Panc1 (cell line): ENCODE data around the gene MS4A6A. TPM values are rescaled to one million over a fixed set of nuclear protein-coding genes. Genes with fewer than 3 reads are reported as not detected.
"Not testable (repeated sequence)": the region's sequence is repeated elsewhere in the genome, so short reads cannot be mapped to it uniquely, and the experiment has no call there.

Experiments
- ATAC-seq: fragments of 200-7000 bp; cut with Tn5 transposase; 2 replicates; pipeline ENCODE4 v1.9.1; 2020; ENCODE audit warnings: mild to moderate bottlenecking, moderate library complexity
- BruUV-seq: library from RNA; stranded (reverse); fragments of 400-500 nt; replicated peaks from 2 replicates; lab custom pipeline; 2021; lab: Mats Ljungman, UMichigan
- CTCF ChIA-PET: fragments of 300-600 bp; sonication (Branson Sonifier 250); formaldehyde crosslinking; loops from one replicate; lab custom pipeline; 2022; ENCODE audit warnings: antibody characterized with exemption; lab: Charles Lee
- POLR2A ChIA-PET: fragments of 300-600 bp; sonication (Branson Sonifier 250); formaldehyde crosslinking; loops from one replicate; lab custom pipeline; 2022; ENCODE audit warnings: antibody characterized with exemption; lab: Charles Lee
- DNase-seq: peaks from one replicate; pipeline ENCODE4 v3.0.0-alpha.2; 2010; ENCODE audit warnings: low read depth, low spot score
- H3K27ac ChIP-seq: 2 replicates; pipeline ENCODE4 v1.5.1; 2011; ENCODE audit warnings: mild to moderate bottlenecking, low read length, inconsistent platforms
- H3K27me3 ChIP-seq: fragments of 200-500 bp; sonication (Bioruptor generic); 2 replicates; pipeline ENCODE4 v1.6.0; 2014; ENCODE audit warnings: low read length, inconsistent platforms; ENCODE audit not compliant: control insufficient read depth, insufficient read depth
- H3K36me3 ChIP-seq: fragments of 200-500 bp; sonication (Bioruptor generic); 2 replicates; pipeline ENCODE4 v1.5.1; 2014; ENCODE audit warnings: inconsistent platforms, mild to moderate bottlenecking, low read length, moderate library complexity; ENCODE audit not compliant: control insufficient read depth, insufficient read depth
- H3K4me1 ChIP-seq: 2 replicates; pipeline ENCODE4 v1.5.1; 2011; ENCODE audit warnings: inconsistent platforms, mild to moderate bottlenecking, low read length, moderate library complexity; ENCODE audit not compliant: control insufficient read depth, insufficient read depth
- H3K4me3 ChIP-seq, 2 experiments: 2 replicates each; pipeline ENCODE4 v1.5.1; 2011 to 2012; ENCODE audit warnings: low read depth in 2 of 2, low read length in 2 of 2, mild to moderate bottlenecking in 2 of 2, inconsistent platforms in 1 of 2, moderate library complexity in 1 of 2
- H3K9me3 ChIP-seq: fragments of 200-500 bp; sonication (Bioruptor generic); 2 replicates; pipeline ENCODE4 v1.5.1; 2014; ENCODE audit warnings: low read depth, mild to moderate bottlenecking, inconsistent platforms, low read length, moderate library complexity; ENCODE audit not compliant: control insufficient read depth, insufficient read depth
- POLR2AphosphoS5 ChIP-seq: IDR thresholded peaks from 2 replicates; pipeline ENCODE4 v1.6.1; 2012; ENCODE audit warnings: mild to moderate bottlenecking, low read depth, low read length, moderate library complexity
- SIN3A ChIP-seq: IDR thresholded peaks from 2 replicates; pipeline ENCODE4 v1.6.1; 2012; ENCODE audit warnings: low read depth, mild to moderate bottlenecking, low read length, moderate library complexity, borderline replicate concordance; ENCODE audit not compliant: insufficient read depth
- TCF7L2 ChIP-seq: IDR thresholded peaks from 2 replicates; pipeline ENCODE4 v1.6.1; 2011; ENCODE audit warnings: mild to moderate bottlenecking, low read depth, low read length, inconsistent platforms
- in situ Hi-C: cut with HindIII; loops from 2 replicates; pipeline ENCODE4 v1.10.0; 2016; ENCODE audit warnings: low sequenced_read_pairs, low pct_unique_long_range_greater_than_20kb
- intact Hi-C: fragments of 100-400 bp; cut with micrococcal nuclease; formaldehyde crosslinking; loops from one replicate; pipeline ENCODE4 v1.10.0; 2022; ENCODE audit not compliant: unreplicated experiment
- total RNA-seq: library from RNA; stranded (reverse); gene quantifications from one replicate; pipeline ENCODE4 v1.2.1, GENCODE V29; 2021; ENCODE audit not compliant: unreplicated experiment
- TF ChIP-seq, protein P1 (sequence below): fragments of 450-650 bp; IDR thresholded peaks from 2 replicates; pipeline ENCODE4 v1.5.1; 2017; ENCODE audit warnings: mild to moderate bottlenecking
- TF ChIP-seq, protein P2 (sequence below), 2 experiments: IDR thresholded peaks; 2 replicates each; pipeline ENCODE4 v1.6.1; 2011 to 2012; ENCODE audit warnings: low read depth in 2 of 2, control low read depth in 1 of 2, low read length in 1 of 2, mild to moderate bottlenecking in 1 of 2, moderate library complexity in 1 of 2; ENCODE audit not compliant: insufficient read depth in 1 of 2

The MS4A6A gene
- total RNA-seq, 1 experiment from 2014 or later = not detected

DNA sequence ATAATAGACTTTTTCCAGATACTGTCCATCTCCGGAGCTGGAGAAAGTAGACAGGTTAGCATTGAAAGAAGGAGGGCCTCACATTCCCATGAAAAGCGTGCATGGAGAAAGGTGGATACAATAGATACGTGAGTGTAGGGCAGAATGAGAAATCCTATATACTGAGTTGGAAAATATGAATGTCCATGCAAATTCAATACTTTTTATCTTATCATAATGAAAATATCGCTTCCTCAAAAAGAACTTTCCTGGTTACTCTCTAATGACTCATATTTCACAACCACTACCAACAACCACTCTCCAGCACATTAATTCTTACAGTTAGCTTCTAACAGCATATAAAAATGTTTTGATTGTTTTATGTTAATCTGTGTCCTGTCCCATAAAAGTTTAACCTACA is 22.0 kb upstream of the MS4A6A start:
- CTCF ChIA-PET = interaction anchor here (0.6 kb wide), 1 partner anchor 457 kb away, joined by 7 read pairs; no protein-coding TSS in a partner anchor
- H3K9me3 ChIP-seq = no peaks in the 10 kb centered on the region
- TF ChIP-seq POLR2AphosphoS5 (no peak), SIN3A (no peak)
- TF ChIP-seq, protein P1, sequence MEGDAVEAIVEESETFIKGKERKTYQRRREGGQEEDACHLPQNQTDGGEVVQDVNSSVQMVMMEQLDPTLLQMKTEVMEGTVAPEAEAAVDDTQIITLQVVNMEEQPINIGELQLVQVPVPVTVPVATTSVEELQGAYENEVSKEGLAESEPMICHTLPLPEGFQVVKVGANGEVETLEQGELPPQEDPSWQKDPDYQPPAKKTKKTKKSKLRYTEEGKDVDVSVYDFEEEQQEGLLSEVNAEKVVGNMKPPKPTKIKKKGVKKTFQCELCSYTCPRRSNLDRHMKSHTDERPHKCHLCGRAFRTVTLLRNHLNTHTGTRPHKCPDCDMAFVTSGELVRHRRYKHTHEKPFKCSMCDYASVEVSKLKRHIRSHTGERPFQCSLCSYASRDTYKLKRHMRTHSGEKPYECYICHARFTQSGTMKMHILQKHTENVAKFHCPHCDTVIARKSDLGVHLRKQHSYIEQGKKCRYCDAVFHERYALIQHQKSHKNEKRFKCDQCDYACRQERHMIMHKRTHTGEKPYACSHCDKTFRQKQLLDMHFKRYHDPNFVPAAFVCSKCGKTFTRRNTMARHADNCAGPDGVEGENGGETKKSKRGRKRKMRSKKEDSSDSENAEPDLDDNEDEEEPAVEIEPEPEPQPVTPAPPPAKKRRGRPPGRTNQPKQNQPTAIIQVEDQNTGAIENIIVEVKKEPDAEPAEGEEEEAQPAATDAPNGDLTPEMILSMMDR = no peak
- H3K36me3 ChIP-seq = no peaks in the 10 kb centered on the region
- POLR2A ChIA-PET = no interaction called here
- H3K27me3 ChIP-seq = no peaks in the 10 kb centered on the region
- DNase-seq (no peak), ATAC-seq (no peak)
- H3K27ac ChIP-seq = no peak overlapping the region
- H3K4me3 ChIP-seq = no peak overlapping the region
- in situ Hi-C loops (no loop called here), intact Hi-C loops (no loop called here)
- H3K4me1 ChIP-seq = no peaks in the 10 kb centered on the region
- no TSS peak for BruUV-seq

DNA sequence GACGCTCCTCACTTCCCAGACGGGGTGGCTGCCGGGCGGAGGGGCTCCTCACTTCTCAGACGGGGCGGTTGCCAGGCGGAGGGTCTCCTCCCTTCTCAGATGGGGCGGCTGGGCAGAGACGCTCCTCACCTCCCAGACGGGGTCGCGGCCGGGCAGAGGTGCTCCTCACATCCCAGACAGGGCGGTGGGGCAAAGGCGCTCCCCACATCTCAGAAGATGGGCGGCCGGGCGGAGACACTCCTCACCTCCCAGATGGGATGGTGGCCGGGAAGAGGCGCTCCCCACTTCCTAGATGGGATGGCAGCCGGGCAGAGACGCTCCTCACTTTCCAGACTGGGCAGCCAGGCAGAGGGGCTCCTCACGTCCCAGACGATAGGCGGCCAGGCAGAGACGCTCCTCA is 18.5 kb upstream of the MS4A6A start:
- DNase-seq, BruUV-seq, H3K4me3 ChIP-seq, POLR2A ChIA-PET, ATAC-seq, H3K27me3 ChIP-seq, H3K36me3 ChIP-seq, H3K9me3 ChIP-seq, H3K27ac ChIP-seq, in situ Hi-C loops, intact Hi-C loops, CTCF ChIA-PET, H3K4me1 ChIP-seq: not testable (repeated sequence)

DNA sequence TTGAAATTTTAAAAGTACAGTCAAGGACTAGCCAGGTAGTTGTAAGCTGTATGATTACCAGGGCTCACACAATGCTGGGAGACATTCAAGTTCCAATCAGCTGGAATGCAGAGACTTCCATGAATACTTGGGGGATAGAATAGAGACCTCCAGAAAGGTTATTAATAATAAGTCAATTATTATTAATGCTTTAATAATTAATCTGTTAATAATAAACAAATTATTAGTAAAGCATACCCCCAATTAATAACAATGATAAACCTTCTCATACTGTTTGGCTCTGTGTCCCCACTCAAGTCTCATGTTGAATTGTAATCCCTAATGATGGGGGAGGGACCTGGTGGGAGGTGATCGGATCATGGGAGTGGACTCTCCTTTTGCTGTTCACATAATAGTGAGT is 14.6 kb upstream of the MS4A6A start:
- in situ Hi-C loops = no loop called here
- intact Hi-C loops = loop anchor here (5.0 kb wide), 1 partner anchor 375 kb away; no protein-coding TSS in a partner anchor
- ATAC-seq = no peak
- Histone ChIP-seq H3K4me1 (no peaks in the 10 kb centered on the region; the same call in 1 of the 2 replicates), H3K27me3 (no peaks in the 10 kb centered on the region), H3K36me3 (no peaks in the 10 kb centered on the region), H3K9me3 (no peaks in the 10 kb centered on the region), H3K27ac (no peak overlapping the region), H3K4me3 (no peak overlapping the region)
- no peak for DNase-seq
- ChIA-PET CTCF (no interaction called here), POLR2A (no interaction called here)
- BruUV-seq = no TSS peak
- TF ChIP-seq TCF7L2 (no peak), POLR2AphosphoS5 (no peak), SIN3A (no peak)
- TF ChIP-seq, protein P2, sequence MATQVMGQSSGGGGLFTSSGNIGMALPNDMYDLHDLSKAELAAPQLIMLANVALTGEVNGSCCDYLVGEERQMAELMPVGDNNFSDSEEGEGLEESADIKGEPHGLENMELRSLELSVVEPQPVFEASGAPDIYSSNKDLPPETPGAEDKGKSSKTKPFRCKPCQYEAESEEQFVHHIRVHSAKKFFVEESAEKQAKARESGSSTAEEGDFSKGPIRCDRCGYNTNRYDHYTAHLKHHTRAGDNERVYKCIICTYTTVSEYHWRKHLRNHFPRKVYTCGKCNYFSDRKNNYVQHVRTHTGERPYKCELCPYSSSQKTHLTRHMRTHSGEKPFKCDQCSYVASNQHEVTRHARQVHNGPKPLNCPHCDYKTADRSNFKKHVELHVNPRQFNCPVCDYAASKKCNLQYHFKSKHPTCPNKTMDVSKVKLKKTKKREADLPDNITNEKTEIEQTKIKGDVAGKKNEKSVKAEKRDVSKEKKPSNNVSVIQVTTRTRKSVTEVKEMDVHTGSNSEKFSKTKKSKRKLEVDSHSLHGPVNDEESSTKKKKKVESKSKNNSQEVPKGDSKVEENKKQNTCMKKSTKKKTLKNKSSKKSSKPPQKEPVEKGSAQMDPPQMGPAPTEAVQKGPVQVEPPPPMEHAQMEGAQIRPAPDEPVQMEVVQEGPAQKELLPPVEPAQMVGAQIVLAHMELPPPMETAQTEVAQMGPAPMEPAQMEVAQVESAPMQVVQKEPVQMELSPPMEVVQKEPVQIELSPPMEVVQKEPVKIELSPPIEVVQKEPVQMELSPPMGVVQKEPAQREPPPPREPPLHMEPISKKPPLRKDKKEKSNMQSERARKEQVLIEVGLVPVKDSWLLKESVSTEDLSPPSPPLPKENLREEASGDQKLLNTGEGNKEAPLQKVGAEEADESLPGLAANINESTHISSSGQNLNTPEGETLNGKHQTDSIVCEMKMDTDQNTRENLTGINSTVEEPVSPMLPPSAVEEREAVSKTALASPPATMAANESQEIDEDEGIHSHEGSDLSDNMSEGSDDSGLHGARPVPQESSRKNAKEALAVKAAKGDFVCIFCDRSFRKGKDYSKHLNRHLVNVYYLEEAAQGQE (IDR thresholded peaks at IDR 0.05; ENCODE audit: insufficient read depth in 1 of 2, low read depth in 2 of 2, low read length in 1 of 2) = no peak
- TF ChIP-seq, protein P1 = no peak
